H1 (cell line): ENCODE measurements around the gene KIAA0040. TPM values are rescaled to one million over a fixed set of nuclear protein-coding genes. Genes with fewer than 3 reads are reported as not detected.

Source experiments
- BACH1 ChIP-seq: IDR thresholded peaks from 2 replicates; pipeline ENCODE4 v1.6.1; 2012; ENCODE audit warnings: low read length, improper control_type of control experiment
- CEBPB ChIP-seq: IDR thresholded peaks from 2 replicates; pipeline ENCODE4 v1.6.1; 2012; ENCODE audit warnings: low read depth, low read length
- CTBP2 ChIP-seq: IDR thresholded peaks from 2 replicates; pipeline ENCODE4 v1.7.0; 2011; ENCODE audit warnings: borderline replicate concordance, mild to moderate bottlenecking, moderate library complexity, mixed read lengths, low read length; ENCODE audit not compliant: insufficient read depth, insufficient read length
- EGR1 ChIP-seq: IDR thresholded peaks from 2 replicates; pipeline ENCODE4 v1.6.1; 2011; ENCODE audit warnings: low read depth, low read length, borderline replicate concordance
- HDAC2 ChIP-seq, 2 experiments: fragments of 300-600 bp in 1 of 2; sonication (generic) in 1 of 2; IDR thresholded peaks; 2 replicates each; pipeline ENCODE4 v1.6.1; 2011 to 2012; ENCODE audit warnings: low read depth in 2 of 2, low read length in 2 of 2, mild to moderate bottlenecking in 2 of 2, moderate library complexity in 2 of 2, borderline replicate concordance in 1 of 2, inconsistent platforms in 1 of 2
- KDM1A ChIP-seq: fragments of 200-600, 300-600 bp; sonication (generic); IDR thresholded peaks from 2 replicates; pipeline ENCODE4 v1.7.1; 2016; ENCODE audit warnings: mild to moderate bottlenecking, low read length, borderline replicate concordance
- KDM5A ChIP-seq: fragments of 200-600 bp; IDR thresholded peaks from 2 replicates; pipeline ENCODE4 v1.7.1; 2012; ENCODE audit warnings: mild to moderate bottlenecking, low read length, inconsistent platforms, mixed read lengths
- POLR2A ChIP-seq, 2 experiments: IDR thresholded peaks; 1 replicate in 1 of 2; 2 replicates in 1 of 2; pipeline ENCODE4 v1.6.1; 2011; ENCODE audit warnings: low read depth in 2 of 2, low read length in 2 of 2, mild to moderate bottlenecking in 2 of 2; ENCODE audit errors: control extremely low read depth in 1 of 2
- RAD21 ChIP-seq, 2 experiments: IDR thresholded peaks in 1 of 2; conservative IDR thresholded peaks in 1 of 2; 2 replicates each; pipeline ENCODE4 v1.6.1; 2011; ENCODE audit warnings: low read depth in 2 of 2, low read length in 2 of 2, improper control_type of control experiment in 1 of 2, inconsistent platforms in 1 of 2, mild to moderate bottlenecking in 1 of 2, moderate library complexity in 1 of 2
- RFX5 ChIP-seq: IDR thresholded peaks from 2 replicates; pipeline ENCODE4 v1.6.1; 2011; ENCODE audit warnings: low read depth, low read length, improper control_type of control experiment, borderline replicate concordance
- SIN3A ChIP-seq, 2 experiments: IDR thresholded peaks in 1 of 2; conservative IDR thresholded peaks in 1 of 2; 2 replicates each; pipeline ENCODE4 v1.6.1; 2011 to 2012; ENCODE audit warnings: low read length in 2 of 2, improper control_type of control experiment in 1 of 2, low read depth in 1 of 2, mild to moderate bottlenecking in 1 of 2
- SP2 ChIP-seq: IDR thresholded peaks from 2 replicates; pipeline ENCODE4 v1.6.1; 2012; ENCODE audit warnings: mild to moderate bottlenecking, low read length, inconsistent platforms
- polyA plus RNA-seq, 7 experiments: library from polyadenylated mRNA; depleted of rRNA in 3 of 7; stranded (reverse) in 5 of 7; unstranded in 2 of 7; fragments of >200 nt in 5 of 7; fragments of 200-250 nt in 2 of 7; gene quantifications; 1 replicate in 5 of 7; 2 replicates in 1 of 7; 4 replicates in 1 of 7; pipeline versions ENCODE4 v1.2.1 to v1.2.3, GENCODE V29; 2011 to 2013; ENCODE audit warnings: missing spikeins in 2 of 7, mixed read lengths in 2 of 7
- total RNA-seq: library from RNA; stranded (reverse); fragmentation: NEBNext Ultra II Directional; extraction: Animal tissue kit (Norgen Biotek cat#: 25700); gene quantifications from 2 replicates; pipeline ENCODE4 v1.2.1, GENCODE V29; 2021

KIAA0040 gene
- total and polyA plus RNA-seq, 2 of the 8 experiments (the other 6 are each of a cell fraction or from before 2014, with no cell fraction given): 11.0 to 14.1 TPM

DNA sequence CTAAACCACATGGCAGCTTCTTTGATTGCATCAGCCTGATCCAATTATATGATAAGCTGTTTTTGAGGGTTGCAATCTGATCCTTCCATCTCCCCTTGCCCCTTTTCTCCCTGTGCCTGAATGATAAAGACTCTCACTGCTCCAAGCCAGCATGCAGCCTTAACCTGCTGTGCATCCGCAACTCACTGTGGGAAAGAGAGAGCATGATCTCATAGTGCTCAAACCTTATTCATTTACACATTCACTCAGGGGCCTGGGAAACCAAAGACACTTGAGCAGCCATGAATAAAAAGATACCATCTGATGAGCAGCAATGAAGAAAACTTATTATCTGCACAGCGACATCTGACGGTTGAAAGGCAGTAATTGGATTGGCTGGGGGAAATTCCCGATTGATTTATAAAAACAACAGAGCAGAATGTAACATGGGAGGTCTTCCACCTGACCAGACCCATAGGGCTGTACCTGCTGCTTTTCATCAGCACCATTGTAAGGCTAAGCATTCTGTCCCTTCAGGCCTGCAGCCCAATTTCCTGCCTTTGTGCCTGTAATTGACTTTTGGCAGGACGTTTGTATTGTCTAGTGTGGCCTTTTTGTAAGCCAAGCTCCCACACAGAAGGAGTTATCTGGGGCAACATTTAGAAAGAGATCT is 62.5 kb downstream of the KIAA0040 start (continued):
- no peak for TF ChIP-seq KDM1A
- peak; percentile 91 for TF ChIP-seq CEBPB
- TF ChIP-seq HDAC2 (IDR thresholded peaks at IDR 0.05; ENCODE audit: borderline replicate concordance in 1 of 2, low read depth in 2 of 2, low read length in 2 of 2): no peak; a peak in 1 of 4 replicates
- no peak for TF ChIP-seq EGR1
- TF ChIP-seq KDM5A: no peak
- TF ChIP-seq SP2: no peak
- no peak for TF ChIP-seq BACH1
- TF ChIP-seq RAD21 (IDR thresholded peaks at IDR 0.05 in 1 of 2, conservative IDR thresholded peaks at IDR 0.05 in 1 of 2; ENCODE audit: low read depth in 2 of 2, low read length in 2 of 2): no peak
- TF ChIP-seq CTBP2: no peak
- TF ChIP-seq SIN3A (conservative IDR thresholded peaks at IDR 0.05 in 1 of 2, IDR thresholded peaks at IDR 0.05 in 1 of 2; ENCODE audit: low read depth in 1 of 2, low read length in 2 of 2): no peak
- TF ChIP-seq RFX5: peak; percentile 92
- peak in 1 of 2 experiments; percentile 31; a peak in 1 of 3 replicates for TF ChIP-seq POLR2A (IDR thresholded peaks at IDR 0.05; ENCODE audit: control extremely low read depth in 1 of 2, low read depth in 2 of 2, low read length in 2 of 2)
